B cell (primary cell): ENCODE measurements around the gene IER3. TPM values are rescaled to one million over a fixed set of nuclear protein-coding genes. Genes with fewer than 3 reads are reported as not detected.

Experiments used
- ATAC-seq: fragments of 200-7000 bp; cut with Tn5 transposase; one replicate; pipeline ENCODE4 v1.10.0; 2021; ENCODE audit warnings: low read depth, mild to moderate bottlenecking, moderate number of reproducible peaks, moderate library complexity
- CTCF ChIA-PET: fragments of 350-600 bp; sonication (Branson Sonifier 250); formaldehyde crosslinking; loops from one replicate; lab custom pipeline; 2021; ENCODE audit warnings: antibody characterized with exemption, inconsistent platforms; lab: Charles Lee
- POLR2A ChIA-PET: fragments of 350-600 bp; sonication (Branson Sonifier 250); formaldehyde crosslinking; loops from one replicate; lab custom pipeline; 2021; ENCODE audit warnings: antibody characterized with exemption; lab: Charles Lee
- DNase-seq: peaks from one replicate; pipeline ENCODE4 v3.0.0; 2013
- H2AFZ ChIP-seq: 2 replicates; pipeline ENCODE4 v1.6.1; 2012; ENCODE audit warnings: mild to moderate bottlenecking, low read depth, low read length; ENCODE audit not compliant: insufficient read depth, poor library complexity, severe bottlenecking
- H3K27ac ChIP-seq, 2 donors: 1 replicate in 1 of 2; 2 replicates in 1 of 2; pipeline ENCODE4 v1.5.1; 2012 to 2013; ENCODE audit warnings: low read length in 2 of 2, mild to moderate bottlenecking in 2 of 2, moderate library complexity in 1 of 2
- H3K27me3 ChIP-seq, 4 experiments: fragments of 200-600 bp in 1 of 4; sonication (generic) in 1 of 4; replicated peaks in 1 of 4; 1 replicate in 2 of 4; 2 replicates in 2 of 4; pipeline versions ENCODE4 v1.6.1 to v1.7.0; 2013 to 2016; ENCODE audit warnings: low read length in 3 of 4, mild to moderate bottlenecking in 2 of 4, mixed read lengths in 1 of 4, moderate library complexity in 1 of 4; ENCODE audit not compliant: insufficient read depth in 4 of 4, control insufficient read depth in 3 of 4; ENCODE audit errors: control extremely low read depth in 1 of 4
- H3K36me3 ChIP-seq, 2 experiments: replicated peaks in 1 of 2; 1 replicate in 1 of 2; 2 replicates in 1 of 2; pipeline versions ENCODE4 v1.6.1 to v1.7.1; 2013; ENCODE audit warnings: low read length in 1 of 2; ENCODE audit not compliant: insufficient read depth in 2 of 2, control insufficient read depth in 1 of 2; ENCODE audit errors: control extremely low read depth in 1 of 2, extremely low read depth in 1 of 2
- H3K4me1 ChIP-seq, 2 donors: fragments of 200-600 bp in 1 of 2; sonication (generic) in 1 of 2; 1 replicate in 1 of 2; 2 replicates in 1 of 2; pipeline versions ENCODE4 v1.5.1 to v1.6.1; 2013 to 2017; ENCODE audit warnings: low read length in 2 of 2; ENCODE audit not compliant: control insufficient read depth in 2 of 2, insufficient read depth in 2 of 2
- H3K4me2 ChIP-seq: replicated peaks from 2 replicates; pipeline ENCODE3; 2012; ENCODE audit warnings: mild to moderate bottlenecking, low read depth, low read length; ENCODE audit not compliant: poor library complexity, severe bottlenecking
- H3K4me3 ChIP-seq, 5 experiments: fragments of 200-600 bp in 1 of 5; sonication (generic) in 1 of 5; 1 replicate in 3 of 5; 2 replicates in 2 of 5; pipeline versions ENCODE4 v1.5.1 to v1.7.0; 2011 to 2016; ENCODE audit warnings: low read length in 4 of 5, mild to moderate bottlenecking in 4 of 5, low read depth in 2 of 5, control low read depth in 1 of 5, moderate library complexity in 1 of 5; ENCODE audit not compliant: insufficient read depth in 1 of 5; ENCODE audit errors: control extremely low read depth in 1 of 5, extremely low read depth in 1 of 5
- H3K79me2 ChIP-seq: fragments of 200-600 bp; sonication (generic); one replicate; pipeline ENCODE4 v1.6.0; 2016; ENCODE audit warnings: low read length; ENCODE audit not compliant: control insufficient read depth, insufficient read depth
- H3K9ac ChIP-seq: fragments of 200-600 bp; sonication (generic); 2 replicates; pipeline ENCODE4 v1.6.1; 2017; ENCODE audit warnings: mild to moderate bottlenecking, low read length, moderate library complexity
- H3K9me3 ChIP-seq, 3 donors: one replicate each; pipeline versions ENCODE4 v1.6.1 to v1.7.1; 2013; ENCODE audit warnings: low read length in 2 of 3; ENCODE audit not compliant: control insufficient read depth in 2 of 3, insufficient read depth in 1 of 3; ENCODE audit errors: control extremely low read depth in 1 of 3
- H4K20me1 ChIP-seq: 2 replicates; pipeline ENCODE4 v1.6.0; 2012; ENCODE audit warnings: mild to moderate bottlenecking, low read length; ENCODE audit not compliant: insufficient read depth, control insufficient read depth, poor library complexity, severe bottlenecking
- H3K27ac Mint-ChIP-seq: one replicate; pipeline ENCODE4 v1.8.0; 2021; ENCODE audit warnings: mixed read lengths
- H3K27me3 Mint-ChIP-seq: one replicate; pipeline ENCODE4 v1.8.0; 2021; ENCODE audit warnings: mixed read lengths
- H3K4me1 Mint-ChIP-seq: one replicate; pipeline ENCODE4 v1.8.0; 2021; ENCODE audit warnings: mixed read lengths
- H3K4me3 Mint-ChIP-seq: one replicate; pipeline ENCODE4 v1.8.0; 2021; ENCODE audit warnings: mixed read lengths
- H3K9me3 Mint-ChIP-seq: one replicate; pipeline ENCODE4 v1.8.0; 2022; ENCODE audit warnings: mixed read lengths; ENCODE audit not compliant: insufficient read depth
- CTCF ChIP-seq: fragments of 200-600 bp; IDR thresholded peaks from one replicate; pipeline ENCODE4 v1.8.0; 2022; ENCODE audit warnings: antibody characterized with exemption, mild to moderate bottlenecking
- EZH2 ChIP-seq: IDR thresholded peaks from 2 replicates; pipeline ENCODE4 v1.6.1; 2012; ENCODE audit warnings: borderline replicate concordance, low read depth, mild to moderate bottlenecking, moderate library complexity, low read length; ENCODE audit not compliant: insufficient read depth, poor library complexity, severe bottlenecking
- WGBS: methylation state at CpG from one replicate; pipeline ENCODE4 v1.1.5; 2013; ENCODE audit warnings: missing lambda C conversion rate; ENCODE audit not compliant: insufficient coverage; 5-methylcytosine and 5-hydroxymethylcytosine counted together
- intact Hi-C: fragments of 100-400 bp; cut with micrococcal nuclease; formaldehyde crosslinking; loops from one replicate; pipeline ENCODE4 v1.10.0; 2022
- polyA plus RNA-seq: library from polyadenylated mRNA; depleted of rRNA; stranded (reverse); fragments of >200 nt; gene quantifications from 2 replicates; pipeline ENCODE4 v1.2.3, GENCODE V29; 2012
- total RNA-seq, 2 donors: library from RNA; stranded (reverse); fragments of 120-200 nt in 1 of 2; gene quantifications; 1 replicate in 1 of 2; 2 replicates in 1 of 2; pipeline versions ENCODE4 v1.2.3 to v1.2.4, GENCODE V29; 2013 to 2022

The IER3 gene
- total and polyA plus RNA-seq, 2 donors (not counting 1 experiment from before 2014, with no cell fraction given), result 3.7 to 4.2 TPM

- DNase-seq (no peak), ATAC-seq (no peak)
- TF ChIP-seq EZH2 (no peak), CTCF (no peak)
- intact Hi-C loops, result no loop called here
- Mint-ChIP-seq H3K27ac (no peak overlapping the region), H3K4me1 (peaks cover 29% of the 10 kb centered on the region), H3K4me3 (no peak overlapping the region), H3K9me3 (no peaks in the 10 kb centered on the region), H3K27me3 (no peaks in the 10 kb centered on the region)
- ChIA-PET CTCF (interaction anchor here (1.2 to 3.5 kb wide), 2 partner anchors 8 to 35 kb away, joined by 4 to 20 read pairs; no protein-coding TSS in a partner anchor), POLR2A (interaction anchor here (0.6 to 0.9 kb wide), 2 partner anchors 33 to 852 kb away, joined by 3 read pairs; no protein-coding TSS in a partner anchor)
- WGBS, result no CpG with 5 or more reads among the region's 1 CpG
- Histone ChIP-seq H3K9ac (no peak overlapping the region), H3K27ac (no peak overlapping the region), H3K79me2 (peaks cover 20% of the 10 kb centered on the region), H4K20me1 (no peaks in the 10 kb centered on the region), H3K27me3 (no peaks in the 10 kb centered on the region), H2AFZ (no peak overlapping the region), H3K36me3 (peaks cover 5 to 42% of the 10 kb centered on the region in 2 experiments), H3K4me3 (no peak overlapping the region), H3K4me2 (no peak overlapping the region), H3K4me1 (peaks cover 12 to 18% of the 10 kb centered on the region in 2 donors), H3K9me3 (no peaks in the 10 kb centered on the region)
Measured at GRCh38 chr6:30714263-30714662, 30.1 kb downstream of the IER3 start.

- H3K36me3 ChIP-seq, result peaks cover 5 to 53% of the 10 kb centered on the region in 2 experiments
- no peaks in the 10 kb centered on the region for H3K9me3 Mint-ChIP-seq
- no peak for DNase-seq
Measured at GRCh38 chr6:30712441-30712945, 31.9 kb downstream of the IER3 start.

More at GRCh38 chr6:30712441-30712945, 31.9 kb downstream of the IER3 start:
- H3K27me3 ChIP-seq, result no peaks in the 10 kb centered on the region
- Mint-ChIP-seq H3K27ac (no peak overlapping the region), H3K27me3 (no peaks in the 10 kb centered on the region), H3K4me3 (no peak overlapping the region), H3K4me1 (peaks cover 20% of the 10 kb centered on the region)
- H3K27ac ChIP-seq, result no peak overlapping the region
- no peak overlapping the region for H2AFZ ChIP-seq
- no peak overlapping the region for H3K4me2 ChIP-seq
- H3K79me2 ChIP-seq, result peaks cover 10% of the 10 kb centered on the region
- WGBS, result 66% methylated on average over 6 of the region's 7 CpGs
- H3K4me1 ChIP-seq, result peaks cover 8 to 9% of the 10 kb centered on the region in 2 donors
- TF ChIP-seq CTCF (no peak), EZH2 (no peak)
- no peak for ATAC-seq
- H3K4me3 ChIP-seq, result no peak overlapping the region
- H3K9me3 ChIP-seq, result no peaks in the 10 kb centered on the region
- intact Hi-C loops, result no loop called here
- H4K20me1 ChIP-seq, result no peaks in the 10 kb centered on the region
- CTCF ChIA-PET, result interaction anchor here (0.7 to 3.5 kb wide), 4 partner anchors 10 to 33 kb away, joined by 3 to 20 read pairs (median 9); no protein-coding TSS in a partner anchor
- POLR2A ChIA-PET, result interaction anchor here (0.6 to 1.3 kb wide), 3 partner anchors 11 to 21 kb away, joined by 3 to 5 read pairs (median 3); no protein-coding TSS in a partner anchor
- H3K9ac ChIP-seq, result no peak overlapping the region
